Measurements from ENCODE around the gene PPP6R2. TPM values are rescaled to one million over a fixed set of nuclear protein-coding genes. Genes with fewer than 3 reads are reported as not detected.

Gene PPP6R2
- total RNA-seq, 3 donors from 2014 or later, result 48.3 to 54.1 (median 49.5) TPM

DNA sequence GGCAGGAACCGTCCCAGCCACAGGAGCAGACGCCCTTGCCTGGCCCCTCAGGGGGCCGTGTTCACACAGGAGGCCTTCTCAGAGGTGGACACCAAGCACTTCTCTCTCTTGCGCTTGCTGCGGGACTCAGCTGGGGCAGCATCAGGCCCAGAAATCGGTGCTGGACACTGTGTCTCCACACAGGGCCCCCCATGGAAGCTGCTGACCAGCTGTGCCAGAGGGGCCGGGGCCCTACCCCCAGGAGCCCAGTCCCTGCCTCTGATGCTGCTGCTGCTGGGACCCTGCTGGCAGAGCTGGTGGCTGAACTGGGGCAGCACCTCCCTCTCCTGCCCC lies 39.6 kb upstream of the PPP6R2 start:
- Histone ChIP-seq H3K9me3 (no peaks in the 10 kb centered on the region), H3K4me3 (peak overlapping the region in 2 of 3 donors; percentile 90 to 99), H3K36me3 (no peaks in the 10 kb centered on the region), H3K4me1 (peaks cover 61 to 63% of the 10 kb centered on the region in 2 donors), H3K27me3 (no peaks in the 10 kb centered on the region), H3K27ac (peak overlapping the region; percentile 94 to 98)
- TF ChIP-seq POLR2A (IDR thresholded peaks at IDR 0.05), result no peak
- TF ChIP-seq, protein P1, sequence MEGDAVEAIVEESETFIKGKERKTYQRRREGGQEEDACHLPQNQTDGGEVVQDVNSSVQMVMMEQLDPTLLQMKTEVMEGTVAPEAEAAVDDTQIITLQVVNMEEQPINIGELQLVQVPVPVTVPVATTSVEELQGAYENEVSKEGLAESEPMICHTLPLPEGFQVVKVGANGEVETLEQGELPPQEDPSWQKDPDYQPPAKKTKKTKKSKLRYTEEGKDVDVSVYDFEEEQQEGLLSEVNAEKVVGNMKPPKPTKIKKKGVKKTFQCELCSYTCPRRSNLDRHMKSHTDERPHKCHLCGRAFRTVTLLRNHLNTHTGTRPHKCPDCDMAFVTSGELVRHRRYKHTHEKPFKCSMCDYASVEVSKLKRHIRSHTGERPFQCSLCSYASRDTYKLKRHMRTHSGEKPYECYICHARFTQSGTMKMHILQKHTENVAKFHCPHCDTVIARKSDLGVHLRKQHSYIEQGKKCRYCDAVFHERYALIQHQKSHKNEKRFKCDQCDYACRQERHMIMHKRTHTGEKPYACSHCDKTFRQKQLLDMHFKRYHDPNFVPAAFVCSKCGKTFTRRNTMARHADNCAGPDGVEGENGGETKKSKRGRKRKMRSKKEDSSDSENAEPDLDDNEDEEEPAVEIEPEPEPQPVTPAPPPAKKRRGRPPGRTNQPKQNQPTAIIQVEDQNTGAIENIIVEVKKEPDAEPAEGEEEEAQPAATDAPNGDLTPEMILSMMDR (IDR thresholded peaks at IDR 0.05), result no peak
- no peak for TF ChIP-seq POLR2AphosphoS5 (IDR thresholded peaks at IDR 0.05)
- intact Hi-C loops (cut with DNase I; ENCODE audit: low total_unique reads), result no loop called here
- DNase-seq (ENCODE audit: low spot score in 2 of 2), result no peak

DNA sequence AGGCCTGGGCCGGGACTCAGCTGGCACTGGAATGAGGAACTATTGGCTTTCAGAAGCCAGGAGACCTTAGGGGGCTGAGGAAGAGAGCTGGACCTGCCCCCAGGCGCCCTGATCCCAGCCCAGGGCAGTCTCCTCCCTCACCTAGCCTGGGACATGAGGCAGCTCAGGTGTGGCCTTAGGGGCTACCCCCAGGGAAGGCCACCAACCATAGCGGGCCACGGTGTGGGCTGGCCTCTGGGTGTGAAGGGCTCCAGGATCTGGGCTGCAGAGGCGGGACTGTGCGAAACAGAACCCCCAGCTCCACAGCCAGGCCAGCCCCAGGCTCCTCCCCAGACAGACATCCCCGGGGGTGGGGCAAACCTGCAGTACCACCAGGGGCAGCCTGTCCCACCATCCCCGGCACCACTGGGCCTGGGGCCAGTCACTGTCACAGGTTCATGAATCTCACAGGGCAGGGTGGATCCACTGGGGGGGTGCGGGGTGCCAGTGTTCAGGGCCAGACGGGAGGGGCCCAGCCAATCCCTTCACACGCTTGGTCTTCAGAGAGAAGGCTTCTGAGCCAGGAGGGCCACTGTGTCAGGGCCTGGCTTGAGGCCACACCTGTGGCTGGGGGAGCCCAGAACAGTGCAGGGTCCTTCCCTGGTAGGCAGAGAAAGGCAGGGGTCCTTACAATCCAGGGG lies 39.1 kb upstream of the PPP6R2 start:
- H3K4me1 ChIP-seq, result peaks cover 59 to 64% of the 10 kb centered on the region in 2 donors
- DNase-seq (ENCODE audit: low spot score in 2 of 2), result no peak
- intact Hi-C loops (cut with DNase I; ENCODE audit: low total_unique reads), result no loop called here
- TF ChIP-seq POLR2AphosphoS5 (IDR thresholded peaks at IDR 0.05) (no peak), POLR2A (IDR thresholded peaks at IDR 0.05) (no peak)
- TF ChIP-seq, protein P1 (IDR thresholded peaks at IDR 0.05), result no peak
- H3K27me3 ChIP-seq, result no peaks in the 10 kb centered on the region
- peak overlapping the region; percentile 94 to 98 for H3K27ac ChIP-seq
- H3K9me3 ChIP-seq, result no peaks in the 10 kb centered on the region
- no peaks in the 10 kb centered on the region for H3K36me3 ChIP-seq
- H3K4me3 ChIP-seq, result peak overlapping the region in 2 of 3 donors; percentile 90 to 99

DNA sequence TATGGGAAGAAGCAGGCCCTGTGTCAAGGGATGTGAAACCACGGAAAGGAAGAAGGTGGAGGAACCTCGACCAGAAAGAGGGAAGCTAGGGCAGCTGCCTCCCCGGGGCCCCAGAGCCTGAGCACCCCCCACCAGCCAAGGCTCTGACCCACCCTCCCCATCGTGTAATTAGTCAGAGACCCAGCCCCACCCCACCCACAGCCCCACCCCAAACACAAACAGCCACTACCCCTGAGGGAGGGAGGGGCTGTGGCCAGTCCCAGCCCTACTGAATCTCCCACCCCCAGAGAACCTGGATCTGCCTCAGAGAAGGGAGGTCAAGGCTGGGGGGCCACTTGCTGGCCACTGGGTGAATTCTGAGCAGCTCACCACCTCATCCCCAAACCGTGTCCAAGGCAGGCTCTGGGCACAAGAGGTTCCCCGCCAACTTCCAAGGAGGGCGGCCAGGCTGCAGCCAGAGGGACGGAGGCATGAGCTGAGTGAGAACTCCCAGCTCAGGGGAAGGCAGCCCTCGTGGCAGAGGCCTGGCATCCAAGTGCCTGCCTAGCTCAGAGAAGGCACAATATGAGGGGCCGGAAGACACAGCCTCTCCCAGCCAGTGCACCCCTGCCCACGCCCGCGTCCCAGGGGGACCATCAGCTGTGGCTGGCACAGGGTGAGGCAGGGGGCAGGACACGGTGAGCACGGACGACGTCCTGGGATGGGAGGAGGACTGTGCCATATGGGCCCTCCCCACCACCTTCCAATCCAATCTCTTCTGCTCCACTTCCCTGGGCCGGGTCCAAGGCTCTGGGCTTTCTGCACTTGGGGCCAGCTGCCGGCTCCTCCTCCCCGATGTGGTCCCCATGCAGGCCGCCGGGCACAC lies 38.4 kb upstream of the PPP6R2 start:
- peak in 1 of 2 donors; percentile 20 for DNase-seq (ENCODE audit: low spot score in 2 of 2)
- Histone ChIP-seq H3K36me3 (no peaks in the 10 kb centered on the region), H3K27me3 (no peaks in the 10 kb centered on the region), H3K4me3 (peak overlapping the region; percentile 90 to 99 (median 91)), H3K4me1 (peaks cover 52 to 64% of the 10 kb centered on the region in 2 donors), H3K9me3 (no peaks in the 10 kb centered on the region), H3K27ac (peak overlapping the region; percentile 94 to 98)
- intact Hi-C loops (cut with DNase I; ENCODE audit: low total_unique reads), result no loop called here
- TF ChIP-seq POLR2AphosphoS5 (IDR thresholded peaks at IDR 0.05), result no peak
- no peak for TF ChIP-seq POLR2A (IDR thresholded peaks at IDR 0.05)
- TF ChIP-seq, protein P1 (IDR thresholded peaks at IDR 0.05), result no peak

DNA sequence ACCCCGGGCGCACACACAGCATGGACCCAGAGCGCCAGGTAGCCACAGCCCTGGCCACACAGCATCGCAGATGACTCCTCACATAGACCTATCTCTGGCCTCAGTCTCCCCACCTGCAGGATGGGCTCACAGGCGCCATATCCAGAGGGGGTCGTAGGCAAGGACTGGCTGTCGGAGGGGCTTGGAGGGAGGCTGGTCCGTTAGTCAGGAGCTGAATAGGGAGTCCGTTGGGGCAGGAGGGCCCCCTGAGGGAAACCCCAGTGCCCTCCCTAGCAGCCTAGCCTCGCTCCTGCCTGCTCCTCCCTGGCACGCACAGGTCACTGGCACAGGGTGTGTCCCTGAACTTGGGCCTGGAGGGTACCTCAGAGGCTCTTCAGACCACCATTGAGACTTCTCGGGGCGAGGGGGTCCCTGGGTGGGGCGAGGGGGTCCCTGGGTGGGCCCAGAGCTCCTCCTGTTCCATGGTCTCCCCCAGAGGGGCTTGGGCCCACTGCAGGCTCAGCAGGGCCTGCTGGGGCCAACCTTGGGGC lies 37.7 kb upstream of the PPP6R2 start:
- intact Hi-C loops (cut with DNase I; ENCODE audit: low total_unique reads), result no loop called here
- peaks cover 47 to 57% of the 10 kb centered on the region in 2 donors for H3K4me1 ChIP-seq
- H3K4me3 ChIP-seq, result peak overlapping the region; percentile 90 to 99 (median 91)
- H3K27me3 ChIP-seq, result no peaks in the 10 kb centered on the region
- TF ChIP-seq POLR2A (IDR thresholded peaks at IDR 0.05), result no peak
- no peak for TF ChIP-seq POLR2AphosphoS5 (IDR thresholded peaks at IDR 0.05)
- TF ChIP-seq, protein P1 (IDR thresholded peaks at IDR 0.05), result no peak
- no peak for DNase-seq (ENCODE audit: low spot score in 2 of 2)
- peak overlapping the region; percentile 94 to 98 for H3K27ac ChIP-seq
- H3K36me3 ChIP-seq, result no peaks in the 10 kb centered on the region
- H3K9me3 ChIP-seq, result no peaks in the 10 kb centered on the region

All from breast epithelium (tissue), 4 donors.